Fibroblast of the aortic adventitia (primary cell): ENCODE results near the gene PCSK2. TPM values are rescaled to one million over a fixed set of nuclear protein-coding genes. Genes with fewer than 3 reads are reported as not detected.

Source experiments
- DNase-seq: peaks from one replicate; pipeline ENCODE4 v3.0.0-alpha.2; 2010; ENCODE audit warnings: low read depth
- H3K4me3 ChIP-seq: 2 replicates; pipeline ENCODE4 v1.5.1; 2011; ENCODE audit warnings: low read depth, mild to moderate bottlenecking, control low read depth, low read length, moderate library complexity
- total RNA-seq: library from RNA; depleted of rRNA; stranded (reverse); fragments of >200 nt; gene quantifications from 2 replicates; pipeline ENCODE4 v1.2.3, GENCODE V29; 2012; ENCODE audit warnings: low replicate concordance
- TF ChIP-seq, protein P1 (sequence below): IDR thresholded peaks from 2 replicates; pipeline ENCODE4 v1.5.1; 2011; ENCODE audit warnings: mild to moderate bottlenecking, low read length, control low read depth, inconsistent platforms; ENCODE audit not compliant: insufficient read depth

The PCSK2 gene
- total RNA-seq, 1 donor: not detected

DNA sequence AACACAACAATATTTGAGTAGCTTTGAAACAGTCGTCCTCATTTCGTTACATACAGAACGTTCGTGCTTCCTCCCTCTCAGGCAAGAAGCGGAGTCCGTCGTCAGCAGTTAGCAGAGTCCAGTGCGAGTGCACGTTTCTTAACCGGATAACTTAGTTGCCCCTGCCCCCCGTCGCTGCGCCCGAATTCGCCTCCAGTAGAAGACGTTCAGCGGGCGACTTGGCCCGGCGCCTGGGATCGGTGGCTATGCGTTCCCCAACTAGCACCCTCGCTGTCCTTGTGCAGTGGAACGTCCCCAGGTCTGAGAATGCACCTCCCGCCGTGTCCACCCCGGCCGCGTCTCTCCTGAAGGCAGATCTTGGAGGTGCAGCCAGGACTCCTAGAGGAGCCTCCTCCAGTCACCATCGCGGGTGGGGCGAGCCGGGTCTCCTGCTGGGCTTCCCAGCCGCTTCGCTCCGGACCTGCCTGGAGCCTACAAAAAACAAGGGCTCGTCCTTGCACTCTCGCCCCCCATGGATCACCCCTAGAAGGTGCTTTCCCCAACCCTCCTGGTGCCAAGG is 910 bp upstream of the PCSK2 start:
- H3K4me3 ChIP-seq: no peak overlapping the region
- DNase-seq: no peak
- TF ChIP-seq, protein P1, sequence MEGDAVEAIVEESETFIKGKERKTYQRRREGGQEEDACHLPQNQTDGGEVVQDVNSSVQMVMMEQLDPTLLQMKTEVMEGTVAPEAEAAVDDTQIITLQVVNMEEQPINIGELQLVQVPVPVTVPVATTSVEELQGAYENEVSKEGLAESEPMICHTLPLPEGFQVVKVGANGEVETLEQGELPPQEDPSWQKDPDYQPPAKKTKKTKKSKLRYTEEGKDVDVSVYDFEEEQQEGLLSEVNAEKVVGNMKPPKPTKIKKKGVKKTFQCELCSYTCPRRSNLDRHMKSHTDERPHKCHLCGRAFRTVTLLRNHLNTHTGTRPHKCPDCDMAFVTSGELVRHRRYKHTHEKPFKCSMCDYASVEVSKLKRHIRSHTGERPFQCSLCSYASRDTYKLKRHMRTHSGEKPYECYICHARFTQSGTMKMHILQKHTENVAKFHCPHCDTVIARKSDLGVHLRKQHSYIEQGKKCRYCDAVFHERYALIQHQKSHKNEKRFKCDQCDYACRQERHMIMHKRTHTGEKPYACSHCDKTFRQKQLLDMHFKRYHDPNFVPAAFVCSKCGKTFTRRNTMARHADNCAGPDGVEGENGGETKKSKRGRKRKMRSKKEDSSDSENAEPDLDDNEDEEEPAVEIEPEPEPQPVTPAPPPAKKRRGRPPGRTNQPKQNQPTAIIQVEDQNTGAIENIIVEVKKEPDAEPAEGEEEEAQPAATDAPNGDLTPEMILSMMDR: no peak

DNA sequence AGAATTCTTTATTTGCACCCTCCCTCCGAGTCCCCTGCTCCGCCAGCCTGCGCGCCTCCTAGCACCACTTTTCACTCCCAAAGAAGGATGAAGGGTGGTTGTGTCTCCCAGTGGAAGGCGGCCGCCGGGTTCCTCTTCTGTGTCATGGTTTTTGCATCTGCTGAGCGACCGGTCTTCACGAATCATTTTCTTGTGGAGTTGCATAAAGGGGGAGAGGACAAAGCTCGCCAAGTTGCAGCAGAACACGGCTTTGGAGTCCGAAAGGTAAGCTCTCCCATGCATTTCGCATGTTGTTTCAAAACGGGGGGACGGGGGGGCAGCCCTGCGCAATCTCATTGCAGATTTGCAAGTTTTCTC is 357 bp downstream of the PCSK2 start:
- no peak overlapping the region for H3K4me3 ChIP-seq
- TF ChIP-seq, protein P1: no peak
- DNase-seq: no peak

DNA sequence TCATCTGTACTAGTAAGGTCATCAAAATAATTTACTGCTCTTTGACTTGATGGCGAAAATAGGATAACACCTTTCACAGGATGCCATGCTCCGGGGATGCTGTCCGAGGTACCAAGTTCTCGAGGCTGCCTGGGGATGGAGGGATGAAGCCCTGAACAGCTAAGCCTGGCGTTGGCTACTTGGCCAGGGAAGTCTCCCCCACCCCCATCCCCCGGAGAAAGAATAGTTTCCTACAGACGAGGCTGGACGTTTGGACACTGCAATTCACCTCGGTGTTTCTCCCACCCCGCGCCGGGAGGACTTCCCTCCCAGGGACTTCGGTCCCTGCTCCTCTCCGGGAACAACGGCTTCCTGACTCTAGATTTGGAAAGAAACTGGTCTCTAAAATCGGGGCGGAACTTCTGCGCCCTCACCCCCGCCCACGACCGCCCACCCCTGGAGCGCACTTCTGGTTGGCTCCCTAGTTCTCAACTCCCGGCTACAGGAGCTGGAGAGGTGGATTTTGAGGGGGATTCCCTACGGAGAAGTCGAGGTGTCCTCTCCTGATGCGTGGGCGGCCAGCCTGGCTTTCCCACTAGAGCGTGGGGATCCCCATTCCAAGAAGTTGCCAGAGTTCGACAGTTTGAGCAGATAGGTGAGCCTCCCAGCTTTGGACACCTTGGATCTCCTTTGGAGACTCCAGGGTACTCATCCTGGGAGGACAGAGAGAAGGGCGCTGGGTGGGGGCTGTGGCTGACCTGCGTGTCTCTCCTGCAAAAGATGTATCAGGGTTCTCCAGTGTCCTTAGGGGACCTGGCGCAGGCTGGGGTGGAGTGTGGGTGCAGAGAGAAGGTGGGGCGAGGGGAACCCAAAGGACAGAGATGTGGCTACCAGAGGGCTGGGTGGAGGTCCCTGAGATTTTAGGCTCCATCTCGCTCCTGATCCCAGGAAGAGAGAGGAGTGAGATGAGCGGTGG is 1.1 kb downstream of the PCSK2 start:
- no peak for DNase-seq

DNA sequence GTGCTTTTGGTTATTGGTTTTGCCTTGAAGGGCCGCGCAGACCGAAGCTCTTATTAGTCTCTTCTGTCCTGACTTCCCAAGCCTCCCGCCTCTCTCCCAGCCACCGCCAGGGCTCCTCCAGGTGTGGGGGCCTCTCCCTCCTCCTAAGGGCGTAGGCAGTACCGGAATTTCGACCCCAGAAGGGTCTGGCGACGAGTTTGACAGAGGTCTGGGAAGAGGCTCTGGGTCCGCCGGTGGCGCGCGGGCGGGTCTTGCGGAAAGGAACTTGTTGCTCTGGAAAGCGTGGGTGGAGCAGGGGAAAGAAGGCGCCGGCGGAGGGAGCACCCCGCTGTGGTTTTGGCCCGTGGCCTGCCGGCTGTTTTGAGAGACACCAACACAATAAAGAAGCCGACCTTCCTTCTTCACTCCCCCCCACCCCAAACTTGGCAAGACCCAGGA is 1.8 kb downstream of the PCSK2 start:
- TF ChIP-seq, protein P1: no peak
- no peak for DNase-seq
- no peak overlapping the region for H3K4me3 ChIP-seq

More for the DNA sequence above, 1.1 kb downstream of the PCSK2 start:
- no peak overlapping the region for H3K4me3 ChIP-seq
- TF ChIP-seq, protein P1: no peak

DNA sequence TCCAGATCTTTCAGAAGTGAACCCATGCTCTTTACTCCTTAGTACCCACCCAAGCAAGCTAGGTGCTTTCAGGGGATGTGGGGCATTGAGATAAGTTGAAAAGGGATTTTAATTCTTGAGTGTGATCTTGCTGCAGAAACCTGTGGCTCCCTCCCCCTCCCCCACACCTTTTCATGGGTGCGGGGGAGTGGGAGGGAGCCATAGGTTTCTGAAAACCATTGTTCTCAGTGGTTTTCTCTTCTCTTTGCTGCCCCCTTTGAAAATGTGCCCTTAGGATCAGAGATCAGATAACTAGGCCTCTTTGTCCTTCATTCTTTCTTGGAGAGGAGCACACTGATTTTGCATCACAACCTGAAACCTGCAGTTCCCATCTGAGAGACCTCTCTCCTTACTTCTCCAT is 2.4 kb downstream of the PCSK2 start:
- H3K4me3 ChIP-seq: no peak overlapping the region
- TF ChIP-seq, protein P1: no peak
- DNase-seq: no peak

DNA sequence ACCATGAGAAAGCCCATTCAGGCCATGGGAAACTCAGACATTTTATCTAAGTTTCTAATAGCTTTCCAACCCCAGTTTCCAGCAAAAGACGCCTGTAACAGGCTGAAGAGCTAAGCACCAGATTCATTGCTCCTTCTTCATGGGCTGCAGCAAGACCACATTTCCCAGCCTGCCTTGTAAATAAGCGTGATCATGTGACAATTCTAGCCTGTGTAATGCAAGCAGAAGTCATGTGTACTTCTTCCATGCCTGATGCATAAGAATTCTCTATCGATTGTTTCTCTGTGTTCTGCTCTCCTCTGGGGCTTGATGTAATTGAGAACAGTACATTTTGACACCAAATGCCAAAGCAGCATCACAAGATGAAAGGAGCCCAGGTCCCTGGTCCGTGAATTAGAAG is 6.8 kb downstream of the PCSK2 start:
- TF ChIP-seq, protein P1: no peak
- no peak overlapping the region for H3K4me3 ChIP-seq
- DNase-seq: no peak
